ENCODE measurements around the gene KCNK1. TPM values are rescaled to one million over a fixed set of nuclear protein-coding genes. Genes with fewer than 3 reads are reported as not detected.

The KCNK1 gene
- total and polyA plus RNA-seq, 2 of the 13 experiments (the other 11 are each of a cell fraction or from before 2014, with no cell fraction given), result not detected

DNA sequence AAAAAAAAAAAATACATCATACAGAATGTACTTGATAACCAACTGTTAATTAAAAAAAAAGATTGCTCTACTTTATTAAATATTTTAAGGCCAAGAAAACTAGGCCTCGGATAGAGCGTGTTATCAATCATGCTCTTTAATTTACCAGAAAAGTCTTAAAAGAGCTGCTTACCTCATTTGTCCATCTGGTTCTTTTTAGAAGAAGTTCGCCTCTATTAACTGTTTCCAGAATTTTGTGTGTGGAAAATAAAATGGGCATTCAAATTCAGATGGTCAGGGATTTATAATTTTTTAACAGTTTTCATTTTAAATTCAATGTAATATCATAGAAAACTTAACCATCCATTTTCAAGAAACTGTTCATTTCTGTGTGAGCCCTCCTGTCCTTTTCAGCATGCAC, 53.8 kb downstream of the KCNK1 start:
- Histone ChIP-seq H3K27ac (ENCODE audit: extremely low read length, insufficient read depth, low read length) (no peak overlapping the region), H3K36me3 (replicated peaks in 1 of 2; ENCODE audit: control insufficient read depth in 1 of 2, insufficient read depth in 2 of 2, low read length in 2 of 2) (no peaks in the 10 kb centered on the region), H3K4me3 (replicated peaks in 1 of 3; ENCODE audit: insufficient read depth in 1 of 3, low read depth in 2 of 3, low read length in 3 of 3) (no peak overlapping the region), H3K4me1 (ENCODE audit: insufficient read depth, low read length) (no peaks in the 10 kb centered on the region), H2AFZ (ENCODE audit: low read length) (no peak overlapping the region), H4K20me1 (ENCODE audit: insufficient read depth, low read length) (no peaks in the 10 kb centered on the region), H3K4me2 (ENCODE audit: low read depth, low read length) (no peak overlapping the region), H3K9ac (ENCODE audit: insufficient read depth, low read depth, low read length) (no peak overlapping the region), H3K9me3 (ENCODE audit: low read length) (no peaks in the 10 kb centered on the region), H3K27me3 (ENCODE audit: control insufficient read depth in 1 of 2, insufficient read depth in 2 of 2, low read length in 2 of 2) (no peaks in the 10 kb centered on the region), H3K79me2 (ENCODE audit: insufficient read depth, low read length) (no peaks in the 10 kb centered on the region)
- TF ChIP-seq, protein P1, sequence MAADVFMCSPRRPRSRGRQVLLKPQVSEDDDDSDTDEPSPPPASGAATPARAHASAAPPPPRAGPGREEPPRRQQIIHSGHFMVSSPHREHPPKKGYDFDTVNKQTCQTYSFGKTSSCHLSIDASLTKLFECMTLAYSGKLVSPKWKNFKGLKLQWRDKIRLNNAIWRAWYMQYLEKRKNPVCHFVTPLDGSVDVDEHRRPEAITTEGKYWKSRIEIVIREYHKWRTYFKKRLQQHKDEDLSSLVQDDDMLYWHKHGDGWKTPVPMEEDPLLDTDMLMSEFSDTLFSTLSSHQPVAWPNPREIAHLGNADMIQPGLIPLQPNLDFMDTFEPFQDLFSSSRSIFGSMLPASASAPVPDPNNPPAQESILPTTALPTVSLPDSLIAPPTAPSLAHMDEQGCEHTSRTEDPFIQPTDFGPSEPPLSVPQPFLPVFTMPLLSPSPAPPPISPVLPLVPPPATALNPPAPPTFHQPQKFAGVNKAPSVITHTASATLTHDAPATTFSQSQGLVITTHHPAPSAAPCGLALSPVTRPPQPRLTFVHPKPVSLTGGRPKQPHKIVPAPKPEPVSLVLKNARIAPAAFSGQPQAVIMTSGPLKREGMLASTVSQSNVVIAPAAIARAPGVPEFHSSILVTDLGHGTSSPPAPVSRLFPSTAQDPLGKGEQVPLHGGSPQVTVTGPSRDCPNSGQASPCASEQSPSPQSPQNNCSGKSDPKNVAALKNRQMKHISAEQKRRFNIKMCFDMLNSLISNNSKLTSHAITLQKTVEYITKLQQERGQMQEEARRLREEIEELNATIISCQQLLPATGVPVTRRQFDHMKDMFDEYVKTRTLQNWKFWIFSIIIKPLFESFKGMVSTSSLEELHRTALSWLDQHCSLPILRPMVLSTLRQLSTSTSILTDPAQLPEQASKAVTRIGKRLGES (CRISPR knock-in tag; IDR thresholded peaks at IDR 0.05; ENCODE audit: borderline replicate concordance), result no peak
- TF ChIP-seq ZNF432 (CRISPR knock-in tag; IDR thresholded peaks at IDR 0.05; ENCODE audit: borderline replicate concordance) (no peak), NFYB (CRISPR knock-in tag; IDR thresholded peaks at IDR 0.05) (no peak), ZFAT (CRISPR knock-in tag; conservative IDR thresholded peaks at IDR 0.05) (no peak), RARA (CRISPR knock-in tag; IDR thresholded peaks at IDR 0.05) (no peak), ZFP37 (CRISPR knock-in tag; IDR thresholded peaks at IDR 0.05; ENCODE audit: borderline replicate concordance) (no peak), ZEB1 (IDR thresholded peaks at IDR 0.05; ENCODE audit: insufficient replicate concordance, low read depth) (no peak), PRMT3 (CRISPR knock-in tag; IDR thresholded peaks at IDR 0.05; ENCODE audit: borderline replicate concordance, low read depth) (no peak), FIP1L1 (IDR thresholded peaks at IDR 0.05; ENCODE audit: borderline replicate concordance, insufficient read depth, low read depth, low read length) (no peak), HES4 (CRISPR knock-in tag; IDR thresholded peaks at IDR 0.05; ENCODE audit: borderline replicate concordance) (no peak), PAWR (CRISPR knock-in tag; IDR thresholded peaks at IDR 0.05; ENCODE audit: borderline replicate concordance) (no peak), ZNF788 (CRISPR knock-in tag; IDR thresholded peaks at IDR 0.05; ENCODE audit: borderline replicate concordance) (no peak), JUND (CRISPR knock-in tag; IDR thresholded peaks at IDR 0.05) (no peak)
- TF ChIP-seq, protein P2, sequence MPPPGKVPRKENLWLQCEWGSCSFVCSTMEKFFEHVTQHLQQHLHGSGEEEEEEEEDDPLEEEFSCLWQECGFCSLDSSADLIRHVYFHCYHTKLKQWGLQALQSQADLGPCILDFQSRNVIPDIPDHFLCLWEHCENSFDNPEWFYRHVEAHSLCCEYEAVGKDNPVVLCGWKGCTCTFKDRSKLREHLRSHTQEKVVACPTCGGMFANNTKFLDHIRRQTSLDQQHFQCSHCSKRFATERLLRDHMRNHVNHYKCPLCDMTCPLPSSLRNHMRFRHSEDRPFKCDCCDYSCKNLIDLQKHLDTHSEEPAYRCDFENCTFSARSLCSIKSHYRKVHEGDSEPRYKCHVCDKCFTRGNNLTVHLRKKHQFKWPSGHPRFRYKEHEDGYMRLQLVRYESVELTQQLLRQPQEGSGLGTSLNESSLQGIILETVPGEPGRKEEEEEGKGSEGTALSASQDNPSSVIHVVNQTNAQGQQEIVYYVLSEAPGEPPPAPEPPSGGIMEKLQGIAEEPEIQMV (CRISPR knock-in tag; IDR thresholded peaks at IDR 0.05; ENCODE audit: low read depth), result no peak
- TF ChIP-seq, protein P3, sequence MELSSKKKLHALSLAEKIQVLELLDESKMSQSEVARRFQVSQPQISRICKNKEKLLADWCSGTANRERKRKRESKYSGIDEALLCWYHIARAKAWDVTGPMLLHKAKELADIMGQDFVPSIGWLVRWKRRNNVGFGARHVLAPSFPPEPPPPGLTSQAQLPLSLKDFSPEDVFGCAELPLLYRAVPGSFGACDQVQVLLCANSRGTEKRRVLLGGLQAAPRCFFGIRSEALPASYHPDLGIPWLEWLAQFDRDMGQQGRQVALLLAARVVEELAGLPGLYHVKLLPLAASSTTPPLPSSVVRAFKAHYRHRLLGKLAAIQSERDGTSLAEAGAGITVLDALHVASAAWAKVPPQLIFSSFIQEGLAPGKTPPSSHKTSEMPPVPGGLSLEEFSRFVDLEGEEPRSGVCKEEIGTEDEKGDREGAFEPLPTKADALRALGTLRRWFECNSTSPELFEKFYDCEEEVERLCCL (CRISPR knock-in tag; IDR thresholded peaks at IDR 0.05; ENCODE audit: borderline replicate concordance), result no peak
- TF ChIP-seq, protein P4, sequence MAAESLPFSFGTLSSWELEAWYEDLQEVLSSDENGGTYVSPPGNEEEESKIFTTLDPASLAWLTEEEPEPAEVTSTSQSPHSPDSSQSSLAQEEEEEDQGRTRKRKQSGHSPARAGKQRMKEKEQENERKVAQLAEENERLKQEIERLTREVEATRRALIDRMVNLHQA (CRISPR knock-in tag; IDR thresholded peaks at IDR 0.05), result no peak
- TF ChIP-seq, protein P5, sequence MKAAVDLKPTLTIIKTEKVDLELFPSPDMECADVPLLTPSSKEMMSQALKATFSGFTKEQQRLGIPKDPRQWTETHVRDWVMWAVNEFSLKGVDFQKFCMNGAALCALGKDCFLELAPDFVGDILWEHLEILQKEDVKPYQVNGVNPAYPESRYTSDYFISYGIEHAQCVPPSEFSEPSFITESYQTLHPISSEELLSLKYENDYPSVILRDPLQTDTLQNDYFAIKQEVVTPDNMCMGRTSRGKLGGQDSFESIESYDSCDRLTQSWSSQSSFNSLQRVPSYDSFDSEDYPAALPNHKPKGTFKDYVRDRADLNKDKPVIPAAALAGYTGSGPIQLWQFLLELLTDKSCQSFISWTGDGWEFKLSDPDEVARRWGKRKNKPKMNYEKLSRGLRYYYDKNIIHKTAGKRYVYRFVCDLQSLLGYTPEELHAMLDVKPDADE (CRISPR knock-in tag; IDR thresholded peaks at IDR 0.05), result no peak
- in situ Hi-C loops (cut with HindIII; ENCODE audit: extremely low pct_ligation_motif_present, low pct_unique_long_range_greater_than_20kb), result no loop called here
- no TSS peak for BruUV-seq (replicated peaks)
- ATAC-seq (no peak), DNase-seq (ENCODE audit: low spot score) (no peak), FAIRE-seq (no peak)
- WGBS (ENCODE audit: low lambda C conversion rate), result 49% methylated on average over 3 of the region's 3 CpGs
- intact Hi-C loops (cut with micrococcal nuclease; ENCODE audit: unreplicated experiment), result no loop called here
- ChIA-PET CTCF (ENCODE audit: low intra/inter-chr PET ratio, low total read pairs) (no interaction called here), POLR2A (no interaction called here)
